OCI-M2 (cell line): Measurements from ENCODE around the gene RGS10.
"Not testable (repeated sequence)": the region's sequence is repeated elsewhere in the genome, so short reads cannot be mapped to it uniquely, and the experiment has no call there.

Experiments
- DNase-seq: peaks from one replicate; lab custom pipeline; 2025; ENCODE audit not compliant: unreplicated experiment; lab: John Stamatoyannopoulos, UW

The RGS10 gene

GRCh38 chr10:119539359-119539825, 3.1 kb downstream of the RGS10 start:
- no peak for DNase-seq

- DNase-seq = peak; percentile 20
These were observed 3.7 kb downstream of the RGS10 start for GRCh38 chr10:119538632-119539358.

- no peak for DNase-seq
These were observed 4.4 kb downstream of the RGS10 start for GRCh38 chr10:119537953-119538630.

- DNase-seq = no peak
These were observed 6.0 kb downstream of the RGS10 start for GRCh38 chr10:119536508-119537025.

- DNase-seq = no peak
These were observed 6.5 kb downstream of the RGS10 start for GRCh38 chr10:119535837-119536507.

GRCh38 chr10:119535305-119535704, 7.2 kb downstream of the RGS10 start:
- no peak for DNase-seq

GRCh38 chr10:119533473-119533872, 9.0 kb downstream of the RGS10 start:
- no peak for DNase-seq

- not testable (repeated sequence) for DNase-seq
These were observed 9.7 kb downstream of the RGS10 start for GRCh38 chr10:119532791-119533190.

GRCh38 chr10:119532251-119532650, 10.3 kb downstream of the RGS10 start:
- DNase-seq = not testable (repeated sequence)

GRCh38 chr10:119531067-119531466, 11.5 kb downstream of the RGS10 start:
- DNase-seq = no peak

- DNase-seq = not testable (repeated sequence)
These were observed 13.8 kb downstream of the RGS10 start for GRCh38 chr10:119528663-119529237.

- DNase-seq = no peak
These were observed 15.6 kb downstream of the RGS10 start for GRCh38 chr10:119526621-119527592.

GRCh38 chr10:119526149-119526548, 16.4 kb downstream of the RGS10 start:
- no peak for DNase-seq

- no peak for DNase-seq
These were observed 17.4 kb downstream of the RGS10 start for GRCh38 chr10:119525116-119525515.

- no peak for DNase-seq
These were observed 17.8 kb downstream of the RGS10 start for GRCh38 chr10:119524720-119525070.

GRCh38 chr10:119523895-119524719, 18.4 kb downstream of the RGS10 start:
- no peak for DNase-seq

- DNase-seq = no peak
These were observed 19.6 kb downstream of the RGS10 start for GRCh38 chr10:119522747-119523426.

- no peak for DNase-seq
These were observed 20.9 kb downstream of the RGS10 start for GRCh38 chr10:119521443-119522204.
